SK-N-SH treated with all-trans-retinoic acid at 6 μM for 48 hours (cell line): ENCODE data around the gene PPP4R1.

Experiments used
- ESRRG ChIP-seq: fragments of 250-450 bp; sonication (Bioruptor Pico); IDR thresholded peaks from 2 replicates; pipeline ENCODE4 v1.6.1; 2021; ENCODE audit warnings: mild to moderate bottlenecking
- PPARA ChIP-seq: fragments of 250-450 bp; sonication (Bioruptor Pico); IDR thresholded peaks from 2 replicates; pipeline ENCODE4 v1.5.0; 2020; ENCODE audit warnings: mild to moderate bottlenecking, borderline replicate concordance
- ZFP30 ChIP-seq: fragments of 450-650 bp; formaldehyde crosslinking; IDR thresholded peaks from 2 replicates; pipeline ENCODE4 v1.5.0; 2022; ENCODE audit warnings: mild to moderate bottlenecking, moderate library complexity
- ZNF70 ChIP-seq: fragments of 450-650 bp; formaldehyde crosslinking; IDR thresholded peaks from 2 replicates; pipeline ENCODE4 v1.5.0; 2020; ENCODE audit warnings: mild to moderate bottlenecking, moderate library complexity
- TF ChIP-seq, protein P1 (sequence below): fragments of 250-450 bp; sonication (Bioruptor Pico); IDR thresholded peaks from 2 replicates; pipeline ENCODE4 v1.5.0; 2020; ENCODE audit warnings: mild to moderate bottlenecking, moderate library complexity
- TF ChIP-seq, protein P2 (sequence below): fragments of 250-450 bp; sonication (Bioruptor Pico); IDR thresholded peaks from 2 replicates; pipeline ENCODE4 v1.8.0; 2020; ENCODE audit warnings: mild to moderate bottlenecking, moderate library complexity, borderline replicate concordance

DNA sequence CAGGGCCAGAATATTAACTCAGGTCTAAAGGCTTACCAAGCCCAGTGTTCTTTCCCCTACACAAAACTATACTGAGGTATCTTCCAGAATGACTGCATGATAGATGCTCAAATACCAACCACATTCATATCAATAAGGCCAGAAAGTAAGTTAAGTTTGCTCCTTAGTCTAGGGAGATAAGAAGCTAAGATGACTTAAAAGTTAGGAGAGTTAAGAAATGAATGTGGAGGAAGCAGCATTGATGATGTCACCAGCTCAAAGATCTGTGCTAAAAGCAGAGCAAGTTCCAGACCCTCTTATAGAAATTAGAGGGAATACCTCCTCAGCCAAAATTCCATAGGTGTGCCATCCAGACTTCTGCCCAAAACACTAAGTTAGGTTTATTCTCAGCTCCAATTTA, 6.1 kb downstream of the PPP4R1 start:
- TF ChIP-seq, protein P1, sequence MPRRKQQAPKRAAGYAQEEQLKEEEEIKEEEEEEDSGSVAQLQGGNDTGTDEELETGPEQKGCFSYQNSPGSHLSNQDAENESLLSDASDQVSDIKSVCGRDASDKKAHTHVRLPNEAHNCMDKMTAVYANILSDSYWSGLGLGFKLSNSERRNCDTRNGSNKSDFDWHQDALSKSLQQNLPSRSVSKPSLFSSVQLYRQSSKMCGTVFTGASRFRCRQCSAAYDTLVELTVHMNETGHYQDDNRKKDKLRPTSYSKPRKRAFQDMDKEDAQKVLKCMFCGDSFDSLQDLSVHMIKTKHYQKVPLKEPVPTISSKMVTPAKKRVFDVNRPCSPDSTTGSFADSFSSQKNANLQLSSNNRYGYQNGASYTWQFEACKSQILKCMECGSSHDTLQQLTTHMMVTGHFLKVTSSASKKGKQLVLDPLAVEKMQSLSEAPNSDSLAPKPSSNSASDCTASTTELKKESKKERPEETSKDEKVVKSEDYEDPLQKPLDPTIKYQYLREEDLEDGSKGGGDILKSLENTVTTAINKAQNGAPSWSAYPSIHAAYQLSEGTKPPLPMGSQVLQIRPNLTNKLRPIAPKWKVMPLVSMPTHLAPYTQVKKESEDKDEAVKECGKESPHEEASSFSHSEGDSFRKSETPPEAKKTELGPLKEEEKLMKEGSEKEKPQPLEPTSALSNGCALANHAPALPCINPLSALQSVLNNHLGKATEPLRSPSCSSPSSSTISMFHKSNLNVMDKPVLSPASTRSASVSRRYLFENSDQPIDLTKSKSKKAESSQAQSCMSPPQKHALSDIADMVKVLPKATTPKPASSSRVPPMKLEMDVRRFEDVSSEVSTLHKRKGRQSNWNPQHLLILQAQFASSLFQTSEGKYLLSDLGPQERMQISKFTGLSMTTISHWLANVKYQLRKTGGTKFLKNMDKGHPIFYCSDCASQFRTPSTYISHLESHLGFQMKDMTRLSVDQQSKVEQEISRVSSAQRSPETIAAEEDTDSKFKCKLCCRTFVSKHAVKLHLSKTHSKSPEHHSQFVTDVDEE (CRISPR knock-in tag) = no peak
- TF ChIP-seq, protein P2, sequence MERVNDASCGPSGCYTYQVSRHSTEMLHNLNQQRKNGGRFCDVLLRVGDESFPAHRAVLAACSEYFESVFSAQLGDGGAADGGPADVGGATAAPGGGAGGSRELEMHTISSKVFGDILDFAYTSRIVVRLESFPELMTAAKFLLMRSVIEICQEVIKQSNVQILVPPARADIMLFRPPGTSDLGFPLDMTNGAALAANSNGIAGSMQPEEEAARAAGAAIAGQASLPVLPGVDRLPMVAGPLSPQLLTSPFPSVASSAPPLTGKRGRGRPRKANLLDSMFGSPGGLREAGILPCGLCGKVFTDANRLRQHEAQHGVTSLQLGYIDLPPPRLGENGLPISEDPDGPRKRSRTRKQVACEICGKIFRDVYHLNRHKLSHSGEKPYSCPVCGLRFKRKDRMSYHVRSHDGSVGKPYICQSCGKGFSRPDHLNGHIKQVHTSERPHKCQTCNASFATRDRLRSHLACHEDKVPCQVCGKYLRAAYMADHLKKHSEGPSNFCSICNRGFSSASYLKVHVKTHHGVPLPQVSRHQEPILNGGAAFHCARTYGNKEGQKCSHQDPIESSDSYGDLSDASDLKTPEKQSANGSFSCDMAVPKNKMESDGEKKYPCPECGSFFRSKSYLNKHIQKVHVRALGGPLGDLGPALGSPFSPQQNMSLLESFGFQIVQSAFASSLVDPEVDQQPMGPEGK (CRISPR knock-in tag) = no peak
- no peak for TF ChIP-seq PPARA (CRISPR knock-in tag)
- TF ChIP-seq ESRRG (CRISPR knock-in tag) = no peak
- no peak for TF ChIP-seq ZFP30 (CRISPR knock-in tag)
- no peak for TF ChIP-seq ZNF70
